ENCODE data around the gene IL17RC. TPM values are rescaled to one million over a fixed set of nuclear protein-coding genes. Genes with fewer than 3 reads are reported as not detected.

IL17RC gene
- polyA plus RNA-seq, 1 donor = 28.4 TPM

DNA sequence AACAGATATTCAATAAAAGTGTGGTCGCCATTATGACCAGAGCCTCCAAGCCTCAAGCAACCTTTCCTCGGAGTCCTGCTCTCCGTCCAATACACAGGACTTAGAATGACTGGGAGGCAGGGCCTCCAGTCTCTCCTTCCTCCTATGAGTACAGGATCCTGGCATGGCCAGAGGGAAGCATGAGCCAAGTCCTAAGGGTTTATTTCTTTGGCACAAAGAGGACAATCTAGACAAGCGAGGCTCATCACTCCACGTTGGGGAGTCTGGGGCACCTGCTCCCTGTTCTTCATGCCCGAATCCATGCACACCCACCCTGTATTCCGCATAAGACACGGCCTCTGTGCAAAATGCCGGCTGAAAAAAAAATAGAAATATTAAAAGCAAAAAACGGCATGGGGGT is 28.5 kb downstream of the IL17RC start:
- no peak for DNase-seq (ENCODE audit: low read depth)

DNA sequence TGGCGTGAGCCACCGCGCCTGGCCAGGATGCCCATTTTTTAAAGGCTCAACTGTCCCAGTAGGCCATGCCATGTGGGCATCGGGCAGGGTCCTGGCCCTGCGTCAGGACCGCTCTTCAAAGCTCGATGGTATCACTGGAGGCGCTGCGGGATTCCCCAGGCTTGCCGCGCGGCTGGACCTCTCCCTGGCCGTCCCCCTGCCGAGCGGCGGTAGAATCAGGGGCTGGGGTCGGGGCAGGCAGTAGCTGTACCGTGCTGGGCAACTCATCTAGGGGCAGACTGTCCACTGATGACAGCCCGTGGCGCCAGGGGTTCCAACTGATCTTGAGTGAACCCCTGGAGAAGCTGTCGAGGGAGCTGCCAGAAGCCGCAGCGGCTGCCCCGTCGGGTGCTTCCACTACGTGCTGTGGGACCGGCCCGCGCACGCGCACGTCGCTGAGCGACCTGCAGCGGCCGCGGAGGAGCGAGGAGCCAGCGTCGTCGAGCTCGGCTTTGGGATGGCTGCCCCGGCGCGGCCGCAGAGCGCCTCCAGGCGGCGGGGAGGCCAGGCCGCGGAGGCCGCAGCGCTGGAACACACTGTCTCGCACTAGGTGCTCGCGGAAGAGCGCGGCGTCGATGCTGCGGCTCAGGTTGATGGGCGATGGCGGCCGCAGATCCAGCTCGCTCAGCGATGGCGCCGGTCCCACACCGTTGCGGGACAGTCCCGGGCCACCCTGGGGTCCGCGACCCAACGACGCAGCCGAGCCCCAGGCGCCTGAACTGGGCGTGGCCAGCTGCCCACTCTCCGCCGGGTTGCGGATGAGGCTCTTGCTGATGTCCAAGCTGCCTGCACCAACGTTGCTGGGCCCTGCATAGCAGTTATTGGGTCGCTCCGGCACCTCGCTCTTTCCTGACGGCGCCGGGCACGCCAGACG is 29.5 kb downstream of the IL17RC start:
- DNase-seq (ENCODE audit: low read depth) = peak; percentile 80

- no peak for DNase-seq (ENCODE audit: low read depth)
Measured at GRCh38 chr3:9947025-9947995, 30.4 kb downstream of the IL17RC start.

DNA sequence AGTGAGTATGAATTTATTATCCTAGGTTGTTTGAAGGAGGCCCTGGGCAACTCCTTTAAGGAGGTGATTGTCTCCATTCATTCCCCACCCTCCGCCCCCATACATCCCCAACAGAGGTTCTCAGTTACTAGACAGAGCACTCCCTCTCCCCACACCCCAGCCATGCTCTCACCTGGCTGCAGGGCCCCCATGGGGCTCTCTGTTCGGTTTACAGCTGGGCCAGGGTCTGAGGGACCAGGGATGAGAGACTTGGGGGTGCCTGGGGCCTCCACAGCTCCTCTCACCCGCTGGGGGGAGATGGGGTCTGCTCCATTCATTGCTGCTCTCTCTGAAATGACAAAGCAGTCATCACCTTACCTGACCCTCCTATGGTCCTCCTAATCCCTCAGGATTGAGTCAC is 31.7 kb downstream of the IL17RC start:
- DNase-seq (ENCODE audit: low read depth) = no peak

GRCh38 chr3:9949115-9949514 is 32.2 kb downstream of the IL17RC start:
- DNase-seq (ENCODE audit: low read depth) = no peak

DNA sequence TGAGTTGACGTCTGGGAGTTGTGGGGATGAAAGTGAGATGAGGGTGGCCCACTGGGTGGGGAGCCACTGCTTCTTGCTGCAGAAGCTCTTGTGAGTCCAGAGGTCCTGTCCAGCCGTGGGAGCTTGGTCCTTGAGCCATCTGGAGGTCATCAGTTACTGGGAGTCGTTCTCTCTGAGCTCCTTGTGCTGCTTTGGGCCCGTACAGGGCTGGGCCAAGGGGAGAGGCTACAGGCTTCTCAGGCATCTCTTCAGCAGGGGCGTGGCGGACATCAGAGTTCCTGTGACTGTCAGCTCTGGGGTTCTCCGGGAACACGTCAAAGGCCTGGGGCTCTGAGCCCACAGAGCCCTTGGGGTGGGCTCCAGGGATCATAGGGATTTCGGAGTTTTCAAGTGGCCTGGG is 32.7 kb downstream of the IL17RC start:
- DNase-seq (ENCODE audit: low read depth) = no peak

- DNase-seq (ENCODE audit: low read depth) = no peak
Measured at GRCh38 chr3:9951126-9951525, 34.2 kb downstream of the IL17RC start.

DNA sequence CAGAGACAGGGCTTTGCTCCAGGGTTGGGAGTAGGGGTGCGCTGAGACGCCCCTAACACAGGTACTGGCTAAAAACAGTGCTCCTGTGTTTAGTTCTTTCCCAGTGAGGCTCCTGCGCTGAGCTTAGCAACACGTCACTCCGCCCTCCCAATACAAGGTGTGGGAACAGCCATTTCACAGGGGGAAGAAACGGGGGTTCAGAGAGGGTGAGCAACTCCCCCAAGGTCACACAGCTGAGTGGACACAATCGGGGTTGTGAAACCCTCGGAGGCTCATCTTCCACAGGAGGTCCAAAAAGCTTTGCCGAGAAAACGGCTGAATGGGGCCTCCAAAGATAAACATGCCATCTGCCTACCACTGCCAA is 34.7 kb downstream of the IL17RC start:
- DNase-seq (ENCODE audit: low read depth) = no peak

GRCh38 chr3:9951962-9952805 is 35.3 kb downstream of the IL17RC start, which contains the start of gene PRRT3:
Gene PRRT3, minus strand, starts transcription at chr3:9952408. Its CDS starts 2,293 bp downstream, at chr3:9950115.
- no peak for DNase-seq (ENCODE audit: low read depth)

GRCh38 chr3:9955067-9955502 is 38.2 kb downstream of the IL17RC start:
- DNase-seq (ENCODE audit: low read depth) = no peak

DNA sequence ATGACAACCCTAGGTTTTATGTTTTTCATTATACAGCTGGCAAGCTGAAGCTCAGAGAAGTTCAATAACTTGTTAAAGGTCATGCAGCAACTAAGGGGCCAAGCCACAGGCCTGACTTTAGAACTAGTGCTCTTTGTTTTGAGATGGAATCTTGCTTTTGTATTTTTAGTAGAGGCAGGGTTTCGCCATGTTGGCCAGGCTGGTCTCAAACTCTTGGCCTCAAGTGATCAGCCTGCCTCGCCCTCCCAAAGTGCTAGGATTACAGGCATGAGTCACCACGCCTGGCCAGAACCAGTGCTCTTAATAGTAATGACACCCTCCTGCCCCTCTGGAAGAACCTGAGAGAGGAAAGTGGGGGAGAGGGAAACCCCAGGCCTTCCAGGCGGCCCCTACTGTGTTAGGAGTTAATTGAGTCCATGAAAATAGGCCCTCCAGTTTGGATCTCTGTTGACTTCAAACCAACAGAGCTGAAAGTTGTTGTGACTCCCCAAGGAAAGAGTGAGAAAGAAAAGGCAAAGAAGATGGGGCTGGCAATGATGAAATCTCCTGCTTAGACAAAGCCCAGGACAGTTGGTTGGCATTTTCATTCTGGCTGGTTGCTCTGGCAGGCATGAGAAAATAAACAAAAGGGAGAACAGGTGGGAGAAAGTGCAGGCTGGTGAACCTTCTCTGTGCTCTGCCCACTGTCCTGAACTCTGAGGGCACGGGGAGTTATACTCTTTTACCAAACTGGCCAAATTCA is 38.9 kb downstream of the IL17RC start:
- no peak for DNase-seq (ENCODE audit: low read depth)

DNA sequence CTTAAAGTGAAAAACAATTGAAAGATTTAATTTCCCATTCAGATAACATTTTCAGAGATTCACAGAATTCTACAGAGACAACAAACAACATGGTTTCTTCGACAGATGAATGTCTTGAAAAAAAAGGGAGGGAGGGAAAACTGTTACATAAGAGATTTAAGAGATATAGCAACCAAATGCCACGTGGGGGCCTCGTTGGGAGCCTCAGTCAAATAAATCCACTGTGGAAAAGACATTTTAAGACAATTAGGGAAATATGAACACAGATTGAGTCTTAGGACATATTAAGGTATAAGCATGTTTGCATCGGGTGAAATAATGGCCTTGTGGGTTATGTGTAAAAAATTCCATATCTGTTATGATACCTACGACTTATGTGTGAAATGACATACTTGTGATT is 40.3 kb downstream of the IL17RC start:
- no peak for DNase-seq (ENCODE audit: low read depth)

- DNase-seq (ENCODE audit: low read depth) = no peak
Measured at GRCh38 chr3:9965200-9965875, 48.4 kb downstream of the IL17RC start.

GRCh38 chr3:9966841-9967240 is 49.9 kb downstream of the IL17RC start:
- DNase-seq (ENCODE audit: low read depth) = no peak

DNA sequence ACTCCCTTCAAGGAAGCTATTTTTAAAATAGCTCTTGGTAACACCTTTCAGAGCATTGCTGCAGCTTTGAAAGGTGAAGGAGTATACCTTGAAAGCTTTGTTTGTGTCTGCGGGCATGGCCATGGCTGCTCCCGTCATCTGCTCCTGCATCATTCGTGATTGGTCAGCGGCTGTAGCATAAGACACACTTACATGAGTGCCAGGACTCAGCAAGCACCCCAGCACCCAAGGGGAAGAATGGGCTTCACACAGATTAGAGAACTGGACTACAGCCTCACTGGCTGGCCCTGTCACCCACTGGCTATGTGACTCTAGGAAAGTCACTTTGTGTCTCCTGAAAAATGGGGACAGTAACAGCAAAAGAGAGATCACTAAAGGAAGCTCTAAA is 52.7 kb downstream of the IL17RC start:
- DNase-seq (ENCODE audit: low read depth) = no peak

DNA sequence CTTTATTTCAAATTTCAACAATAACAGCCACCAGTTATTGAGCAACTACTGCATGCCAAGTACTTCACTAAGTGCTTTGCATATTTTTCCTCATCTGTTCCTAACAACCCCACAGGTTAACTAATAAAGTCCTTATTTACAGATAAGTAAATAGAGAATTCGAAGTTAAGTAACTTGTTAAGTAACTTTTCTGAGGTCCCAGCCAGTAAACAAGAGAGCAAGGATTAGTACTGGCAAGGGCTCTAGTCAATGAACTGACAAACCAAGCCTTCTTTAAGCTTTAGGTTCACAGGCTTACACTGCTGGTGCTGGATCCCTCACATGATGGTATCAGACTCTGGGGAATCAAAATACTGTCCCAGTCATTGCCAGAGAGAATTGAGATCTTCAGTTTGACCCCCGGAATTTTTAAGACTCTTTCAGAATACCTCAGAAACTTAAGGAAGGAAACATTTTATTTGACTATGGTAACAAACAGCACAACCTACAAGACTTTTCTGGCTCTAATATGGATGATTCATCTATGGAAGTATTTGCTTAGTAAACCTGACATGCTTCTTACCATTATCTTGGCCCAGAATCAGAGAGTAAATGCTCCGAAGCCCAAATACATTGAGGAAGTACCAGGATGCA is 53.2 kb downstream of the IL17RC start:
- DNase-seq (ENCODE audit: low read depth) = no peak

DNA sequence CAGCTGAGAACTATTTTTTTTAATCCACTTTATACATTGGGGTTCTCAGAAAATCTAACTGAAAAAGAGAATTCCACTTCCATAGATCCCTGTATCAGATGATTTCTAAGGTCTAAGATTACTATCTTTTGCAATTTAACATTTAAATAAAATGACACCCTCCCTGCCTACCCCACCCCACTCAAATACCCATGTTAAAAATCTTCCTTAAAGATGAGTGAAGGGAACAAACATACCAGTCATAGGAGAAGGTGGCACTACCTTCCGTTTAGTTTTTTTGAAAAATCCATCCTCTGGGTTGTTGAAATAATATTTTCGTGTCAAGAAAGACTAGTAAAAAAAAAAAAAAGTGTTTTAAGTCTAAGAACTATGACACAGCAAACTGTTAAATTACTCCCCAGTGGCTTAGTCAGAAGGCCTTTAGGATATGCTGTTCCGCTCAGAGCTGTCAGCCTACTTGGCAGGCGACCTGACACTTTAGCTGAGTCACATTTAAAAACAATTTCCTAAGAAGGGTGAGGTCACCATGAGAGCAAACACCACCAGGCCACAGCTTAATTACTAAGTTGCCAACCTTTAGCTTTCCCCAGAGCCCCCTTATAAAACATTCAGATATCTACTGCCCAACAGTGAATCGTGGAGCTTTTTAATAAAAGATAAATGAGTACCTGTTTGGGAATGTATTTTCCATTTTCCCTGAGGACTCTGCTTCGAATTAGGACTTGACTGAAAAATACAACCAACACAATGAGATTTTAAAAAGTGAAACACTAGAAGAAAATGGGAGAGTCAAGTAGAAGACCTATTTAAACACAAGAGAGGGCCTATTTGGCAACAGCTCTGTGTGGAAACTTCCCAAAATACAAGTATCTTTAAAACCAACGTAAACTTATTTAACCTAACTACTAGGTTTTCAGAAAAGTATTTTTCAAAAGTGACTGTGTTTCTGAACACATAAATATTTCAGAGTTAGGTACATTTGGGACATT is 60.1 kb downstream of the IL17RC start:
- DNase-seq (ENCODE audit: low read depth) = no peak

DNA sequence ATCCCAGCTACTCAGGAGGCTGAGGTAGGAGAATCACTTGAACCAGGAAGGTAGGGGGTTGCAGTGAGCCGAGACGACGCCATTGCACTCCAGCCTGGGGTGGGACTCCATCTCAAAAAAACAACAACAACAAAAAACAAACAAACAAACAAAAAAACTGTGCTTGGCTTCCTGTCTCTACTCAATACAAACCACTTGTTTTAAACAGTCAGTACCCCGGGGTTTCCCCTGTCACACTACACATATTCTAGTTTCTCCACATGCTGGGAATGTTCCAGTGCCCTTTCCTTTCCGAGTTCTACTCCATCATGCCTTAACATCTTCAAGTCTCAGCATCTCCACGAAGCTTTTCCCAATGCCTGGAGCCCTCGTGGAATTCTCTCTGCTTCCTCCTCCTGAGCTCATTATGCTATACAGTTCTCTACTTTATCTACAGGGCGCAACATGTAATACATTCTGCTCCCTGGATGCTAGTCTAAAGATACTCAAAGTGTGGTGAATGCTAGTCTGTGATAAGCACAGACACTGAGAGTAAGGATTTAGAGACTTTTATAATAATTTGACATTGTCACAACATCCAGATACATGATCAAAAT is 61.9 kb downstream of the IL17RC start:
- no peak for DNase-seq (ENCODE audit: low read depth)

Measured in forelimb muscle (tissue), 1 donor.